KMS-11 (cell line): ENCODE results near the gene FOXO1.

ENCODE experiments used
- H2AFZ ChIP-seq: fragments of 200-600 bp; sonication (generic); 2 replicates; pipeline ENCODE4 v1.6.1; 2016; ENCODE audit warnings: antibody characterized with exemption, mixed run types, low read depth
- H3K27ac ChIP-seq: fragments of 200-600 bp; sonication (generic); 2 replicates; pipeline ENCODE4 v1.6.1; 2016; ENCODE audit warnings: mild to moderate bottlenecking, mixed run types
- H3K27me3 ChIP-seq: fragments of 200-600 bp; sonication (generic); 2 replicates; pipeline ENCODE4 v1.6.1; 2017; ENCODE audit warnings: mild to moderate bottlenecking, low read depth, mixed run types, moderate library complexity; ENCODE audit not compliant: insufficient read depth
- H3K36me3 ChIP-seq: fragments of 200-600 bp; sonication (generic); 2 replicates; pipeline ENCODE4 v1.6.1; 2017; ENCODE audit warnings: mild to moderate bottlenecking, mixed run types; ENCODE audit not compliant: insufficient read depth
- H3K4me1 ChIP-seq: fragments of 200-600 bp; sonication (generic); 2 replicates; pipeline ENCODE4 v1.6.1; 2016; ENCODE audit warnings: mild to moderate bottlenecking, low read depth, mixed run types; ENCODE audit not compliant: poor library complexity, severe bottlenecking
- H3K4me2 ChIP-seq: fragments of 200-600 bp; sonication (generic); 2 replicates; pipeline ENCODE4 v1.7.0; 2016; ENCODE audit warnings: mild to moderate bottlenecking, mixed run types
- H3K4me3 ChIP-seq: fragments of 200-600 bp; sonication (generic); IDR thresholded peaks from 2 replicates; pipeline ENCODE4 v1.6.1; 2017; ENCODE audit warnings: low read depth, low read length, mixed read lengths; ENCODE audit not compliant: insufficient read depth
- H3K79me2 ChIP-seq: fragments of 200-600 bp; sonication (generic); 2 replicates; pipeline ENCODE4 v1.6.1; 2016; ENCODE audit warnings: low read depth, mixed run types; ENCODE audit not compliant: insufficient read depth
- H3K9ac ChIP-seq: fragments of 200-600 bp; sonication (generic); 2 replicates; pipeline ENCODE4 v1.6.1; 2016; ENCODE audit warnings: mild to moderate bottlenecking, mixed run types
- H4K20me1 ChIP-seq: fragments of 200-600 bp; sonication (generic); 2 replicates; pipeline ENCODE4 v1.6.1; 2016; ENCODE audit warnings: mild to moderate bottlenecking, mixed run types; ENCODE audit not compliant: insufficient read depth
- TF ChIP-seq, protein P1 (sequence below): fragments of 200-600 bp; sonication (generic); conservative IDR thresholded peaks from 2 replicates; pipeline ENCODE4 v1.6.1; 2017; ENCODE audit warnings: low read depth, mild to moderate bottlenecking, antibody characterized with exemption, low read length, moderate library complexity, mixed read lengths

Gene FOXO1

GRCh38 chr13:40680659-40681323, 14.3 kb upstream of the FOXO1 start:
- H3K79me2 ChIP-seq, result no peaks in the 10 kb centered on the region
- H3K9ac ChIP-seq, result no peak overlapping the region
- H3K27me3 ChIP-seq, result no peaks in the 10 kb centered on the region
- no peaks in the 10 kb centered on the region for H4K20me1 ChIP-seq
- H3K36me3 ChIP-seq, result no peaks in the 10 kb centered on the region
- no peak overlapping the region for H3K27ac ChIP-seq
- TF ChIP-seq, protein P1, sequence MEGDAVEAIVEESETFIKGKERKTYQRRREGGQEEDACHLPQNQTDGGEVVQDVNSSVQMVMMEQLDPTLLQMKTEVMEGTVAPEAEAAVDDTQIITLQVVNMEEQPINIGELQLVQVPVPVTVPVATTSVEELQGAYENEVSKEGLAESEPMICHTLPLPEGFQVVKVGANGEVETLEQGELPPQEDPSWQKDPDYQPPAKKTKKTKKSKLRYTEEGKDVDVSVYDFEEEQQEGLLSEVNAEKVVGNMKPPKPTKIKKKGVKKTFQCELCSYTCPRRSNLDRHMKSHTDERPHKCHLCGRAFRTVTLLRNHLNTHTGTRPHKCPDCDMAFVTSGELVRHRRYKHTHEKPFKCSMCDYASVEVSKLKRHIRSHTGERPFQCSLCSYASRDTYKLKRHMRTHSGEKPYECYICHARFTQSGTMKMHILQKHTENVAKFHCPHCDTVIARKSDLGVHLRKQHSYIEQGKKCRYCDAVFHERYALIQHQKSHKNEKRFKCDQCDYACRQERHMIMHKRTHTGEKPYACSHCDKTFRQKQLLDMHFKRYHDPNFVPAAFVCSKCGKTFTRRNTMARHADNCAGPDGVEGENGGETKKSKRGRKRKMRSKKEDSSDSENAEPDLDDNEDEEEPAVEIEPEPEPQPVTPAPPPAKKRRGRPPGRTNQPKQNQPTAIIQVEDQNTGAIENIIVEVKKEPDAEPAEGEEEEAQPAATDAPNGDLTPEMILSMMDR, result no peak
- no peak overlapping the region for H3K4me2 ChIP-seq
- H3K4me1 ChIP-seq, result no peaks in the 10 kb centered on the region
- H3K4me3 ChIP-seq, result no peak overlapping the region
- no peak overlapping the region for H2AFZ ChIP-seq

DNA sequence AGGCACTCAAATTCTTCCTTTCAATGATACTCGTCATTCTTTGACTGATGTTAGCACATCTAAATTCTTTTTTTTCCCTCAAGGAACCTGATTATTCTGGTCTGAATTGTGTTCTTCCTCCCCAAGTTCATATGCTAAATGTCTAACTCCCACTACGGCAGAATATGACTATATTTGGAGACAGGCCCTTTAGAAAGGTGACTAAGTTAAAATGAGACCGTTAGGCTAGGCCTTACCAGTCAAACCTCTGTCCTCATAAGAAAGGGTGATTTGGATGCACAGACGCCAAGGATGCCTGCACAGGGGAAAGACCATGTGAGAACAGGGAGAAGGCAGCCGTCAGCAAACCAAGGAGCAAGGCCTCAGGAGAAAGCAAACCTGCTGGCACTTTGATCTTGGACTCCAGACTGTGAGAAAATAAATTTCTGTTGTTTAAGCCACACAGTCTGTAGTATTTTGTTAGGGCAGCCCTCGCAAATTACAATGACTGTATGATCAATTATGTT, 13.1 kb upstream of the FOXO1 start:
- no peaks in the 10 kb centered on the region for H4K20me1 ChIP-seq
- no peaks in the 10 kb centered on the region for H3K4me1 ChIP-seq
- H2AFZ ChIP-seq, result no peak overlapping the region
- H3K27me3 ChIP-seq, result no peaks in the 10 kb centered on the region
- no peaks in the 10 kb centered on the region for H3K79me2 ChIP-seq
- H3K4me3 ChIP-seq, result no peak overlapping the region
- H3K27ac ChIP-seq, result no peak overlapping the region
- no peaks in the 10 kb centered on the region for H3K36me3 ChIP-seq
- TF ChIP-seq, protein P1, result no peak
- no peak overlapping the region for H3K9ac ChIP-seq
- no peak overlapping the region for H3K4me2 ChIP-seq

DNA sequence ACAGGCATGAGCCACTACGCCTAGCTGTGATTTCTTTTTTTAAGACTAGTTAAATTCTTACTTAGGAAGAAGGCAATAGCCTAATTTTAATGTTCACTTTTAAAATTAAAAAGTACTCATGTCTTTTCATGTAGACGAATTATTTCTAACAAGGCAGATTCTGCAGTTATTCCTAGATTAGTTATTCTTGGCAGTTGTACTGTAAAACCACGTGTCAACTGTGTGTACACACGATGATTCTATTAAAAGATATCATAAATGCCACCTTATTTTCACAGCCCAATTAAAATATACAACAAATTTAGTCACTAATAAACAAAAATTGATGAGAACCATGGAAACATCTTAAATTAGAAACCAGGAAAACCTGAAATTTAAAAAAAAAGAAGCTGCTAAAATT, 10.6 kb upstream of the FOXO1 start:
- H4K20me1 ChIP-seq, result no peaks in the 10 kb centered on the region
- no peaks in the 10 kb centered on the region for H3K36me3 ChIP-seq
- H3K9ac ChIP-seq, result no peak overlapping the region
- H3K4me2 ChIP-seq, result no peak overlapping the region
- no peaks in the 10 kb centered on the region for H3K79me2 ChIP-seq
- H3K4me1 ChIP-seq, result peaks cover 13% of the 10 kb centered on the region
- TF ChIP-seq, protein P1, result no peak
- no peaks in the 10 kb centered on the region for H3K27me3 ChIP-seq
- no peak overlapping the region for H3K27ac ChIP-seq
- H3K4me3 ChIP-seq, result no peak overlapping the region
- no peak overlapping the region for H2AFZ ChIP-seq

DNA sequence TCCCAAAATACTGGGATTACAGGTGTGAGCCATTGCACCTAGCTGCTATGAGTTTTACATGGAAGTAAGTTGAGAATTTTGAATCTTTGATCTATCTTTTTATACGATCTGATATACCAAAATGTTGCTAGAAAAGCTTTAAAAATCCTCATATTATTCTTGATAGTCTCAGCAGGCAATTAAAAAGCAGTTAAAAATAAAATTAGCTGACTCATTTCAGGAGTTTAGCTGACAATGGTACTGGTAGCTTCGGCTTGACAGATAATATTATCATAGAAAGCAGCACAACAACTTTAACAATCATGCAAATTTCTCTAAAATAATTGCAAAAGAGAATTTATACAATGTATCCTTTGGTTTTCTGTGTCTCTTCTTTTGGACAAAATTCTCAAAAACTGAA, 9.6 kb upstream of the FOXO1 start:
- TF ChIP-seq, protein P1, result no peak
- Histone ChIP-seq H3K4me3 (no peak overlapping the region), H2AFZ (no peak overlapping the region), H3K4me1 (peaks cover 16% of the 10 kb centered on the region), H4K20me1 (no peaks in the 10 kb centered on the region), H3K27ac (no peak overlapping the region), H3K79me2 (no peaks in the 10 kb centered on the region), H3K27me3 (no peaks in the 10 kb centered on the region), H3K9ac (no peak overlapping the region), H3K4me2 (no peak overlapping the region), H3K36me3 (no peaks in the 10 kb centered on the region)
